Trophoblast cell (in vitro differentiated cells and primary cell): Measurements from ENCODE around the gene PREPL.

Experiments used
- DNase-seq, 2 donors: peaks; one replicate each; pipeline ENCODE4 v3.0.0-alpha.2; 2016
- H2AFZ ChIP-seq: 2 replicates; pipeline ENCODE4 v1.6.1; 2013; ENCODE audit warnings: low read length, moderate library complexity, mild to moderate bottlenecking; ENCODE audit not compliant: insufficient read depth, poor library complexity
- H2AK5ac ChIP-seq: 2 replicates; pipeline ENCODE4 v1.6.1; 2013; ENCODE audit warnings: mild to moderate bottlenecking, low read length
- H2BK120ac ChIP-seq: 2 replicates; pipeline ENCODE4 v1.6.1; 2013; ENCODE audit warnings: low read length, mild to moderate bottlenecking, moderate library complexity; ENCODE audit not compliant: insufficient read depth, poor library complexity
- H2BK12ac ChIP-seq: 2 replicates; pipeline ENCODE4 v1.6.1; 2013; ENCODE audit warnings: mild to moderate bottlenecking, low read length, moderate library complexity
- H2BK5ac ChIP-seq: 2 replicates; pipeline ENCODE4 v1.6.1; 2013; ENCODE audit warnings: low read length, low read depth, moderate library complexity, mild to moderate bottlenecking; ENCODE audit not compliant: poor library complexity
- H3K14ac ChIP-seq: 2 replicates; pipeline ENCODE4 v1.6.1; 2013; ENCODE audit warnings: mild to moderate bottlenecking, low read length
- H3K18ac ChIP-seq: 2 replicates; pipeline ENCODE4 v1.6.1; 2013; ENCODE audit warnings: mild to moderate bottlenecking, low read length
- H3K23ac ChIP-seq: 2 replicates; pipeline ENCODE4 v1.6.1; 2013; ENCODE audit warnings: low read length
- H3K27ac ChIP-seq: 2 replicates; pipeline ENCODE4 v1.5.1; 2013; ENCODE audit warnings: low read depth, mild to moderate bottlenecking, inconsistent platforms, low read length, moderate library complexity
- H3K27me3 ChIP-seq: 2 replicates; pipeline ENCODE4 v1.6.1; 2013; ENCODE audit warnings: inconsistent platforms, mild to moderate bottlenecking, low read length, moderate library complexity; ENCODE audit not compliant: insufficient read depth
- H3K36me3 ChIP-seq, 2 experiments: 1 replicate in 1 of 2; 2 replicates in 1 of 2; pipeline ENCODE4 v1.6.1; 2013; ENCODE audit warnings: low read length in 2 of 2, mild to moderate bottlenecking in 2 of 2, moderate library complexity in 1 of 2; ENCODE audit not compliant: insufficient read depth in 2 of 2, control insufficient read depth in 1 of 2
- H3K4ac ChIP-seq: 2 replicates; pipeline ENCODE4 v1.6.1; 2013; ENCODE audit warnings: low read depth, mild to moderate bottlenecking, low read length, moderate library complexity
- H3K4me1 ChIP-seq, 2 experiments: 1 replicate in 1 of 2; 2 replicates in 1 of 2; pipeline ENCODE4 v1.6.1; 2013; ENCODE audit warnings: low read length in 2 of 2, mild to moderate bottlenecking in 2 of 2, moderate library complexity in 1 of 2; ENCODE audit not compliant: insufficient read depth in 2 of 2, control insufficient read depth in 1 of 2
- H3K4me2 ChIP-seq: 2 replicates; pipeline ENCODE4 v1.6.1; 2013; ENCODE audit warnings: inconsistent platforms, mild to moderate bottlenecking, low read length, moderate library complexity
- H3K4me3 ChIP-seq: 2 replicates; pipeline ENCODE4 v1.5.1; 2013; ENCODE audit warnings: mild to moderate bottlenecking, low read depth, low read length, inconsistent platforms
- H3K79me1 ChIP-seq: one replicate; pipeline ENCODE4 v1.6.1; 2013; ENCODE audit warnings: low read length
- H3K79me2 ChIP-seq: 2 replicates; pipeline ENCODE4 v1.6.1; 2013; ENCODE audit warnings: low read length, mild to moderate bottlenecking; ENCODE audit not compliant: control insufficient read depth, insufficient read depth, poor library complexity
- H3K9ac ChIP-seq: 2 replicates; pipeline ENCODE4 v1.6.1; 2013; ENCODE audit warnings: mild to moderate bottlenecking, low read length
- H3K9me3 ChIP-seq: 2 replicates; pipeline ENCODE4 v1.6.1; 2013; ENCODE audit warnings: low read depth, mild to moderate bottlenecking, control low read depth, inconsistent platforms, low read length; ENCODE audit not compliant: insufficient read depth
- H4K12ac ChIP-seq: 2 replicates; pipeline ENCODE4 v1.6.1; 2013; ENCODE audit warnings: low read depth, mild to moderate bottlenecking, low read length, moderate library complexity
- H4K8ac ChIP-seq: 2 replicates; pipeline ENCODE4 v1.6.1; 2013; ENCODE audit warnings: low read depth, mild to moderate bottlenecking, low read length, moderate library complexity
- H4K91ac ChIP-seq: one replicate; pipeline ENCODE4 v1.6.1; 2013; ENCODE audit warnings: low read depth, mild to moderate bottlenecking, low read length, moderate library complexity
- WGBS: extraction: QIAGEN DNeasy Blood & Tissue Kit; methylation state at CpG from one replicate; pipeline ENCODE4 v1.1.7; 2013; ENCODE audit warnings: missing lambda C conversion rate; ENCODE audit not compliant: insufficient read length, insufficient coverage; ENCODE audit errors: extremely low coverage; 5-methylcytosine and 5-hydroxymethylcytosine counted together

PREPL gene

GRCh38 chr2:44321360-44321759 is 39.9 kb downstream of the PREPL start:
- Histone ChIP-seq H2BK12ac (no peak overlapping the region), H3K4me2 (no peak overlapping the region), H2AFZ (no peak overlapping the region), H3K27ac (no peak overlapping the region), H2BK5ac (no peak overlapping the region), H4K12ac (no peak overlapping the region), H3K9me3 (no peaks in the 10 kb centered on the region), H3K9ac (no peak overlapping the region), H3K27me3 (no peaks in the 10 kb centered on the region), H4K8ac (no peak overlapping the region), H3K23ac (no peak overlapping the region), H2BK120ac (no peak overlapping the region), H3K79me1 (no peaks in the 10 kb centered on the region), H3K4me1 (peaks cover 0 to under 1% of the 10 kb centered on the region in 2 experiments), H3K4me3 (no peak overlapping the region), H3K36me3 (peaks cover 3 to 13% of the 10 kb centered on the region in 2 experiments), H3K14ac (no peak overlapping the region), H4K91ac (no peak overlapping the region), H3K18ac (no peak overlapping the region), H3K4ac (no peak overlapping the region), H2AK5ac (no peak overlapping the region), H3K79me2 (no peaks in the 10 kb centered on the region)
- WGBS: no CpG with 5 or more reads among the region's 5 CpGs
- no peak for DNase-seq

- Histone ChIP-seq H3K14ac (no peak overlapping the region), H3K79me2 (no peaks in the 10 kb centered on the region), H3K27me3 (no peaks in the 10 kb centered on the region), H3K9me3 (no peaks in the 10 kb centered on the region), H2BK120ac (no peak overlapping the region), H2AK5ac (no peak overlapping the region), H3K4me1 (no peaks in the 10 kb centered on the region), H3K18ac (no peak overlapping the region), H3K9ac (no peak overlapping the region), H2BK5ac (no peak overlapping the region), H4K91ac (no peak overlapping the region), H3K79me1 (no peaks in the 10 kb centered on the region), H3K4ac (no peak overlapping the region), H2AFZ (no peak overlapping the region), H3K4me2 (no peak overlapping the region), H3K23ac (no peak overlapping the region), H3K27ac (no peak overlapping the region), H4K12ac (no peak overlapping the region), H3K4me3 (no peak overlapping the region), H2BK12ac (no peak overlapping the region), H4K8ac (no peak overlapping the region), H3K36me3 (peaks cover 3 to 13% of the 10 kb centered on the region in 2 experiments)
- WGBS: no CpG with 5 or more reads among the region's 1 CpG
- no peak for DNase-seq
Measured at GRCh38 chr2:44320832-44321231, 40.5 kb downstream of the PREPL start.

GRCh38 chr2:44315945-44316344 is 45.3 kb downstream of the PREPL start:
- H2BK12ac ChIP-seq: no peak overlapping the region
- no peak overlapping the region for H3K18ac ChIP-seq
- H3K27ac ChIP-seq: no peak overlapping the region
- no peak overlapping the region for H2AFZ ChIP-seq
- H3K4me1 ChIP-seq: no peaks in the 10 kb centered on the region
- H3K79me1 ChIP-seq: no peaks in the 10 kb centered on the region
- no peaks in the 10 kb centered on the region for H3K9me3 ChIP-seq
- no peak for DNase-seq
- no peak overlapping the region for H2BK5ac ChIP-seq
- H3K9ac ChIP-seq: no peak overlapping the region
- no peak overlapping the region for H2BK120ac ChIP-seq
- no peak overlapping the region for H3K4ac ChIP-seq
- no peaks in the 10 kb centered on the region for H3K79me2 ChIP-seq
- no peak overlapping the region for H4K12ac ChIP-seq
- peaks cover under 1 to 5% of the 10 kb centered on the region in 2 experiments for H3K36me3 ChIP-seq
- no peak overlapping the region for H3K14ac ChIP-seq
- H4K8ac ChIP-seq: no peak overlapping the region
- H3K27me3 ChIP-seq: no peaks in the 10 kb centered on the region
- H2AK5ac ChIP-seq: no peak overlapping the region
- no peak overlapping the region for H3K4me2 ChIP-seq
- H3K23ac ChIP-seq: no peak overlapping the region
- H3K4me3 ChIP-seq: no peak overlapping the region
- H4K91ac ChIP-seq: no peak overlapping the region

- Histone ChIP-seq H4K8ac (no peak overlapping the region), H3K18ac (no peak overlapping the region), H2BK120ac (no peak overlapping the region), H2AK5ac (no peak overlapping the region), H3K4me2 (no peak overlapping the region), H3K36me3 (peaks cover 3 to 7% of the 10 kb centered on the region in 2 experiments), H3K23ac (no peak overlapping the region), H4K91ac (no peak overlapping the region), H3K4me1 (no peaks in the 10 kb centered on the region), H2AFZ (no peak overlapping the region), H3K79me1 (no peaks in the 10 kb centered on the region), H3K27ac (no peak overlapping the region), H4K12ac (no peak overlapping the region), H3K9ac (no peak overlapping the region), H3K4me3 (no peak overlapping the region), H2BK5ac (no peak overlapping the region), H3K4ac (no peak overlapping the region), H3K9me3 (peaks cover 5% of the 10 kb centered on the region), H3K79me2 (no peaks in the 10 kb centered on the region), H2BK12ac (no peak overlapping the region), H3K14ac (no peak overlapping the region), H3K27me3 (no peaks in the 10 kb centered on the region)
- no peak for DNase-seq
Measured at GRCh38 chr2:44314362-44314761, 46.9 kb downstream of the PREPL start.
